GM12873 (cell line): Measurements from ENCODE around the gene ALKBH6.

Experiments
- TF ChIP-seq, protein P1 (sequence below): IDR thresholded peaks from 2 replicates; pipeline ENCODE4 v1.5.1; 2012; ENCODE audit warnings: low read depth, mild to moderate bottlenecking, moderate library complexity, low read length, control low read depth; ENCODE audit not compliant: insufficient read depth; ENCODE audit errors: missing control alignments

ALKBH6 gene

GRCh38 chr19:36009633-36010379 is 4.2 kb downstream of the ALKBH6 start:
- TF ChIP-seq, protein P1, sequence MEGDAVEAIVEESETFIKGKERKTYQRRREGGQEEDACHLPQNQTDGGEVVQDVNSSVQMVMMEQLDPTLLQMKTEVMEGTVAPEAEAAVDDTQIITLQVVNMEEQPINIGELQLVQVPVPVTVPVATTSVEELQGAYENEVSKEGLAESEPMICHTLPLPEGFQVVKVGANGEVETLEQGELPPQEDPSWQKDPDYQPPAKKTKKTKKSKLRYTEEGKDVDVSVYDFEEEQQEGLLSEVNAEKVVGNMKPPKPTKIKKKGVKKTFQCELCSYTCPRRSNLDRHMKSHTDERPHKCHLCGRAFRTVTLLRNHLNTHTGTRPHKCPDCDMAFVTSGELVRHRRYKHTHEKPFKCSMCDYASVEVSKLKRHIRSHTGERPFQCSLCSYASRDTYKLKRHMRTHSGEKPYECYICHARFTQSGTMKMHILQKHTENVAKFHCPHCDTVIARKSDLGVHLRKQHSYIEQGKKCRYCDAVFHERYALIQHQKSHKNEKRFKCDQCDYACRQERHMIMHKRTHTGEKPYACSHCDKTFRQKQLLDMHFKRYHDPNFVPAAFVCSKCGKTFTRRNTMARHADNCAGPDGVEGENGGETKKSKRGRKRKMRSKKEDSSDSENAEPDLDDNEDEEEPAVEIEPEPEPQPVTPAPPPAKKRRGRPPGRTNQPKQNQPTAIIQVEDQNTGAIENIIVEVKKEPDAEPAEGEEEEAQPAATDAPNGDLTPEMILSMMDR = no peak

DNA sequence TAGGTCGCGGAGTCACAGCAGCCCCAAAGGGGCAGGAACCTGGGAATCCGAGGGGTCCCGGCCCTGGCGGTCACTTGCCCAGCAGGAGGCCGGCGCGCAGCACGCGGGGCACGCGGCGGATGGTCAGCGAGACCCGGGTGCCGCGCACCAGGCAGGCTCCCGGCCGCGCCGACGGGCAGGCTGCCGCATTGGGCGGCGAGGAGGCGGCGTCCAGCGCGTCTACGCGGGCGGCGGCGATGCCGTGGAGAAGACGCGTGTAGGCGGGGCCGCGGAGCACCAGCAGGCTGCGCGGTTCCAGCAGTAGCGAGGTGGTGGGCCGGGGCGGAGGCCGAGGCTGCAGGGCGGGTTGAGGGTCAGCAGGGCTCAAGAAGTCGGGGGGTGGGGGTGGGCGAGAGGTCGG is 4.8 kb downstream of the ALKBH6 start:
- TF ChIP-seq, protein P1 = no peak

DNA sequence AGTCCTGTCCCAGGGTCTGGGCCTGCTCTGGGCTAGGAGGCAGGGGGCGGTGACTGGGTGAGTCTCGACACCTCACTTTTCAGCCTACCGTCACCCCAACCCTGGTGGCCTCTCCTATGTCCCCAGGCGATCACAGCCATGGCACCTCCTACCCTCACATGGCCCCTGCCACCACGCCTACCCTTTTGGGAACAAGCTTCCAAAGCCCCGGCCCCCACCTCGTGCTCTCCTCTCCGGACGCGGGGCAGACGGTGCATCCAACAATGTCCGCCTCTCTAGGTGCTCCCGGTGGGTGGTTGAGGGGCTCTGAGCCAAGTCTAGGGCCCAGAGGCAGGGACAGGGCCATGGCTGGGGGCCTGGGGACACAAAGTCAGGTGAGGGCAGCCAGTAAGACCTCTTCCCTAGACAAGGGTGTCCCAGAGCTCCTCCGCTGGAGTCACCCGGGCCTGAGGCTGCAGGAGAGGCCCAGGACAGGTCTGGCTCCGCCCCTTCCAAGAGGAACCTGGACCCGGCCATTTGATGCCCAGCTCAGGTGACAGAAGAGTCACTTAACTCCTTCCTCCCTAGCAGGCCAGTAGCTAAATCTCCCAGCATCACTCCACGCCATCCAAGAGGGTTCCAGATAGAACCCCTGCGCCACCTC is 5.6 kb downstream of the ALKBH6 start, which contains the start of gene SYNE4:
Gene SYNE4 (minus strand): TSS at position 478 of the 643 bp plus-strand sequence. CDS start 132 bp downstream, at position 346.
- TF ChIP-seq, protein P1 = no peak

DNA sequence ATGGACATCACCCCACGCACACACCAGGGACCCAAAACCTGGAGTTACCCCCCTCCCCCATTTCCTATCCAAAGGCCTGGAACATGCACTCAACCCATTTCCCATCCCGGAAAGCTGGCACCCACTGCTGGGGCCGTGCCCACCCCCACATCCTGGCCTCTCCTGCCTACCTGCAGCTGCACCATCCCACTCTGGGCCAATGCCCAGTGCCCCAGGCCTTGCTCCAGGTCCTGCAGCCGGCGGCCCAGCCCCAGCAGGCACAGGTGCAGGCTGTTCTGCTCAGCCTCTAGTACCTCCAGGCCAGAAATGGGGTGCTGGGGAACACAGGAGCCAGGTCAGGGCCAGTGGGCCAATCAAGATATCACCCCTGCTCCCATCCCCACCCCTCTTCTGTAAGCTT is 7.1 kb downstream of the ALKBH6 start:
- TF ChIP-seq, protein P1 = no peak

DNA sequence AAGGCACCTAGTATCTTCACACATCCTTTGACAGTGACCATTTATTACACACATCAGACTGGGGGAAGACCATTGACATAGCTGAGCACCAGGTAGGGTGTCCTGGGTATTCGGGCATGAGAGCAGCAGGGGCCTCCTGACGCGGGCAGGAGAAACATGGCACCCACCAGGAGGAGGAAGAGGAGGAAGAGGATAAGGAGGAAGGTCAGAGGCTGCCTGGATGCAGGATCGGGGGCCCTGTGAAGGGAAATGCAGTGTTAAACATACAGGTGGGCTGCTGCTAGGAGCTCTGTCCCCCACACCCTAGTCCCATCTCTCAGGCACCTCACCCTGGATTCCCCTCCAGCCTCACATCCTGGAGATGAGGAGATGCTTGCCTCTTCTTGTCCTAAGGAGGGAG is 10.7 kb downstream of the ALKBH6 start:
- TF ChIP-seq, protein P1 = no peak

DNA sequence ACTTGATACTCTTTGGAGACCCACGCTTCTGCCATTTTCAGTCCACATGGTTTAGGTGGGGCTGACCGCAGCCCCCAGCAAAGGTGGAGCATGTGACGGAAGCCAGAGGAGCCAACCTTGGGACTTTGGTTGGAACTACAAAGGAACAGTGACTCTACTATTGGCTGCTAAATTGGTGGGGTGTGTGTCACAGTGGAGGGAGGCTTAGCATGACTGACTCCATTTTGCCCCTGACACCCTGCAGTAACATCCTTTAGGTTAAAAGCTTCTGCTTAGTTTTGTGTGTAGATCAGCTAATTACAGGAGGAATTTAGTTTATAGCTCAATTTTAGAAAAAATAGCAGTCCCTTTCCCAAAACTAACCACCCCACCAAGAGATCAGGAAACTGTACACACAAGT is 12.4 kb downstream of the ALKBH6 start:
- TF ChIP-seq, protein P1 = no peak

DNA sequence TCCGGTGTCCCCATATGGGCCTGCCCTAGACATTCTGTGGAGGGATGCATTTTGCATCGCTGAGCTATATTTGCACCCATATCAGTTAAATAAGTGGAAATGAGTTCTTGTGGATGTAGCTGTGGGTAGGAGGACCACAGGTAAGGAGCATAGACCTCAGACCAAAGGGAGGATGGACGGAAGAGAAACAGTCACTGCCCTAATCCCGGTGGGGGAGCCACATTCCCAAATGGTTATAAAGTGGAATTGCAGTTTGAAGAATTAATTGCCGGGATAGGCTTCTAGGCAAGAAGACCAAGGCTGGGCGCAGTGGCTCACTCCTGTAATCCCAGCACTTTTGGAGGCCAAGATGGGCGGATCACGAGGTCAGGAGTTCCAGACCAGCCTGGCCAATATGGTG is 17.2 kb downstream of the ALKBH6 start:
- TF ChIP-seq, protein P1 = no peak
